Vagina (tissue), 2 donors: ENCODE results near the gene CCDC85B.

Experiments
- CTCF ChIP-seq, 3 experiments: fragments of 450-650 bp in 2 of 3; fragments of 200-600 bp in 1 of 3; sonication (generic) in 1 of 3; IDR thresholded peaks; one replicate each; pipeline ENCODE4 v1.5.1; 2017 to 2019; ENCODE audit warnings: antibody characterized with exemption in 3 of 3, mild to moderate bottlenecking in 2 of 3, moderate library complexity in 2 of 3
- POLR2A ChIP-seq, 2 donors: fragments of 450-650 bp; IDR thresholded peaks; one replicate each; pipeline ENCODE4 v1.6.1; 2017; ENCODE audit warnings: antibody characterized with exemption in 2 of 2, mild to moderate bottlenecking in 2 of 2, moderate library complexity in 2 of 2

GRCh38 chr11:65865550-65866172 is 24.8 kb upstream of the CCDC85B start:
- TF ChIP-seq CTCF (IDR thresholded peaks at IDR 0.05) (no peak), POLR2A (IDR thresholded peaks at IDR 0.05) (no peak)
